GM18499 (cell line): ENCODE data around the gene ZNF789.
"Not testable (repeated sequence)": the region's sequence is repeated elsewhere in the genome, so short reads cannot be mapped to it uniquely, and the experiment has no call there.

Experiments
- ATAC-seq: cut with Tn5 transposase; IDR thresholded peaks from one replicate; pipeline ENCODE4 v1.9.1; 2021; ENCODE audit warnings: moderate number of reproducible peaks; ENCODE audit not compliant: insufficient read depth, unreplicated experiment

ZNF789 gene

DNA sequence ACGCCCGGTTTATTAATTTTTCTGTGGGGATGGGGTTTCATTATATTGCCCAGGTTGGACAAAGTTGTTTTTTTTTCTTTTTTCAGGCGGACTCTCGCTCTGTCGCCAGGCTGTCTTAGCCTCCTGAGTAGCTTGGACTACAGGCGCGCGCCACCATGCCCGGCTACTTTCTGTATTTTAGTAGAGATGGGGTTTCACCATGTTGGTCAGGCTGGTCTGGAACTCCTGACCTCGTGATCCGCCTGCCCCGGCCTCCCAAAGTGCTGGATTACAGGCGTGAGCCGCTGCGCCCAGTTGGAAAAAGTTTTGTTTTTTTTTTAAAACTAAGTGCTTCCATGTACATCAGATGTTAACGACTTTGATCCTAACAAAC, 27.9 kb downstream of the ZNF789 start:
- ATAC-seq, result no peak

GRCh38 chr7:99501236-99501635, 28.5 kb downstream of the ZNF789 start:
- not testable (repeated sequence) for ATAC-seq

DNA sequence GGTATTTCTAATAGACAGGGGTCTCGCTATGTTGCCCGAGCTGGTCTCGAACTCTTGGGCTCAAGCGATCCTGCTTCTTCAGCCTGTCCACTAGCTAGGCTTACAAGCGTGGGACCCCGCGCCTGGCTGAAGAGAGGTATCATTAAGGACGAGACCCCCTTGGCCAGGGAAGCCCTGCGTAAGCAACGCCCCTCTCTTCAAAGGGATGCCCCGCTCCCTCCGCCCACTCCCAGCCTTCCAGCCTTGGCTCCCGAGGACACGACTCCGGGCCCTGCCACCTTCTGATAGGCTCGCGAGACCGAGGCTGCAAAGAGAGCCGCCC, 31.6 kb downstream of the ZNF789 start:
- ATAC-seq, result no peak

GRCh38 chr7:99504603-99505323, 32.1 kb downstream of the ZNF789 start, which contains the start of gene ZKSCAN5:
Gene ZKSCAN5, plus strand, starts transcription at chr7:99504662. Its CDS starts 1,383 bp downstream, at chr7:99506045.
- ATAC-seq, result peak; percentile 51

GRCh38 chr7:99505324-99505662, 32.6 kb downstream of the ZNF789 start:
- ATAC-seq, result no peak

- no peak for ATAC-seq
Observed at GRCh38 chr7:99514050-99514449, 41.4 kb downstream of the ZNF789 start.

- no peak for ATAC-seq
Observed at GRCh38 chr7:99521399-99521798, 48.7 kb downstream of the ZNF789 start.

- no peak for ATAC-seq
Observed at GRCh38 chr7:99525713-99526440, 53.2 kb downstream of the ZNF789 start.

DNA sequence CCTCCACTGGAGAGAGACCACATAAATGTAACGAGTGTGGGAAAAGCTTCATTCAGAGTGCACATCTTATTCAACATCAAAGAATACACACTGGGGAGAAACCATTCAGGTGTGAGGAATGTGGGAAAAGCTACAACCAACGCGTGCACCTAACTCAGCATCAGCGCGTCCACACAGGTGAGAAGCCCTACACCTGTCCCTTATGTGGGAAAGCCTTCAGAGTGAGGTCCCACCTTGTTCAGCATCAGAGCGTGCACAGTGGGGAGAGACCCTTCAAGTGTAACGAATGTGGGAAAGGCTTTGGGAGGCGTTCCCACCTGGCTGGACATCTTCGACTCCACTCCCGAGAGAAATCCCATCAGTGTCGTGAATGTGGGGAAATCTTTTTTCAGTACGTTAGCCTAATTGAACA, 58.7 kb downstream of the ZNF789 start:
- ATAC-seq, result no peak

DNA sequence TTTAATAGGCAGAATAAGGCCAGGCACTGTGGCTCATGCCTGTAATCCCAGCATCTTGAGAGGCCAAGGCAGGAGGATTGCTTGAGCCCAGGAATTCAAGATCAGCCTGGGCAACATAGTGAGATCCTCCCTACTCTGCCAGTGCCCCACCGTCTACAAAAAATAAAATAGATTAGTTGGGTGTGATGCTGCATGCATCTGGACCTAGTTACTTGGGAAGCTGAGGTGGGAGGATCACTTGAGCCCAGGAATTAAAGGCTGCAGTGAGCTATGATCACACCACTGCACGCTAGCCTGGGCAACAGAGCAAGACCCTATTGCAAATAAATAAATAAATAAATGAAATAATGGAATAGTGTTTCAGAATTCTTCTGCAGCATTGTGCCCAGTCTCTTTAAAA, 63.0 kb downstream of the ZNF789 start:
- ATAC-seq, result no peak
